ENCODE measurements around the gene AIPL1.

The AIPL1 gene

DNA sequence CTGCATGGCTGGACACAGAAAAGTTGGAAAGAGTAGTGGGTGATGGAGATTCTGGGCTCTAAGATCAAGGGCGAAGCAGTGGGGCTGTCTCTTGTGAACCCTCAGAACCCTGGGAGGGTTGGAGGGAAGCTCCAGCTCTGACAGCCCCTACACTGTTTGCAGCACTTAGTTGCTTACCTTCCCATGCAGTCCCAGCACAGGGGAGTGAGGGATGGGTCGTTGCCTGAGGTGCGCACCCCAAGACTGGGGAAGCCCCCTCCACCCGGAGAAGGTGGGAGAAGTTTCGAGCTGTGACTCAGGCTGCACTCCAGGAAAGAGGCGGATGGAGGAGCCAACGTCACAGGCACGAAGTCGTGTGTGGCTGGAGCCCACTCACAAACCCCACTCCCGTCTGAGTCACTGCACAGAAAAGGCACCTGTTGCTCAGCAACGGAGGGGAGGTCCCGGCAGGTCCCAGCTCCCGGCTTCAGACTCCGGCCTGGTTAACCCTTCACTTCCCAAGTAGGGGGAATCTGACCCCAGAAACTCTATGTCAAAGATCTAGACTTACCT lies 60.1 kb downstream of the AIPL1 start:
- peak; percentile 31 for DNase-seq (ENCODE audit: low spot score)

DNA sequence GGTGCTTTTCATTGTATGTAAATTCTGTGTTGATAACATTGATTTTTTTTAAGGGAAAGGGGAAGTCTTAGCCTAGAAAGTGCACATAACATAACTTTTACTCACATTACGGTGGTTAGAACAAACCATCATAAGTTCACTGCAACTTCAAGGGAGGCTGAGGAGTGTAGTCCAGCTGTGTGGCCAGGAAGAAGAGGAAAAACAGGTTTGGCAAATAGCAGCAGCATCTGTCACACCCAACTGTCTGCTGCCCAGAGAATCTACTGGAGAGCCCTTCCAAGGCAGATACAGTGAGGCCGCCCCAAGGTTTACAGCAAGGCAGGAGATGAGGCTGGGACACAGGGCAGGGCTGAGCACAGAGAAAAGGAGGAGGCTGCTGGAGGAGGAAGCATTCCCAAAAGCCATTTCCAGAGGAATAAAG lies 60.6 kb downstream of the AIPL1 start:
- peak; percentile 10 for DNase-seq (ENCODE audit: low spot score)

All from AG20443 (cell line).